Pancreas (tissue), 10 donors: ENCODE measurements around the gene GDF10. TPM values are rescaled to one million over a fixed set of nuclear protein-coding genes. Genes with fewer than 3 reads are reported as not detected.
A peak's percentile ranks its signal among the peaks of the same experiment; 100 is the strongest.

ENCODE experiments used
- ATAC-seq, 4 donors: fragments of 200-7000 bp; cut with Tn5 transposase; one replicate each; pipeline versions ENCODE4 v1.8.0 to v1.9.1; 2020; ENCODE audit warnings: mild to moderate bottlenecking in 4 of 4, moderate library complexity in 4 of 4
- DNase-seq, 6 donors: peaks; one replicate each; pipeline ENCODE4 v3.0.0-alpha.2; 2020
- FAIRE-seq: peaks from 2 replicates; lab custom pipeline; 2012; peaks lifted over from hg19 to GRCh38; lab: Jason Lieb, UNC
- H3K27ac ChIP-seq, 4 donors: fragments of 200-600 bp; sonication (generic); 1 replicate in 3 of 4; 2 replicates in 1 of 4; pipeline versions ENCODE4 v1.5.0 to v1.8.0; 2020
- H3K27me3 ChIP-seq, 4 donors: fragments of 200-600 bp; one replicate each; pipeline ENCODE4 v1.8.0; 2021
- H3K36me3 ChIP-seq, 3 donors: fragments of 200-600 bp; sonication (generic) in 1 of 3; one replicate each; pipeline versions ENCODE4 v1.5.0 to v1.8.0; 2020 to 2021
- H3K4me1 ChIP-seq, 3 donors: fragments of 200-600 bp; one replicate each; pipeline ENCODE4 v1.8.0; 2021
- H3K4me3 ChIP-seq, 4 donors: fragments of 200-600 bp; sonication (generic) in 2 of 4; one replicate each; pipeline versions ENCODE4 v1.5.0 to v1.8.0; 2020 to 2021
- H3K9me3 ChIP-seq, 4 donors: fragments of 200-600 bp; one replicate each; pipeline ENCODE4 v1.8.0; 2021
- WGBS, 2 donors: extraction: QIAGEN DNeasy Blood & Tissue Kit; methylation state at CpG; one replicate each; pipeline ENCODE4 v1.1.7; 2013; 5-methylcytosine and 5-hydroxymethylcytosine counted together
- intact Hi-C, 3 donors: fragments of 100-400 bp; cut with DNase I; formaldehyde crosslinking; loops; one replicate each; pipeline versions ENCODE4 v1.11.1 to v1.14.2; 2022
- polyA plus RNA-seq, 2 donors: library from polyadenylated mRNA; stranded (reverse); fragments of 200-250 nt; gene quantifications; one replicate each; pipeline ENCODE4 v1.2.3, GENCODE V29; 2013
- total RNA-seq, 6 donors: library from RNA; stranded (reverse); fragmentation: NEBNext Ultra II Directional in 4 of 6; extraction: Animal tissue kit (Norgen Biotek cat#: 25700) in 4 of 6; gene quantifications; one replicate each; pipeline versions ENCODE4 v1.2.1 to v1.2.4, GENCODE V29; 2021 to 2023
- TF ChIP-seq, protein P1 (sequence below), 4 donors: fragments of 200-600 bp; sonication (generic) in 3 of 4; IDR thresholded peaks; one replicate each; pipeline versions ENCODE4 v1.5.0 to v1.8.0; 2021; ENCODE audit warnings: antibody characterized with exemption in 4 of 4
- donor health status: healthy with polysubstance abuse.
- donor health status: DM: no; HTN: no; CAD: no; lungs with moderate emphysema.
- donor health status: DM: no; HTN: no; CAD: no.
- donor health status: control.
- donor health status: control.
- donor health status: Bipolar disorder and iron deficiency.
- donor health status: DM: yes; HTN: yes; CAD: no.
- donor health status: DM: no; HTN: no; CAD: no.
- donor health status: DM: no; HTN: no; CAD: no.
- donor health status: DM: yes; HTN: yes; CAD: no.

Gene GDF10
- total and polyA plus RNA-seq, 8 donors, result 2.0 to 13.7 (median 8.8) TPM

DNA sequence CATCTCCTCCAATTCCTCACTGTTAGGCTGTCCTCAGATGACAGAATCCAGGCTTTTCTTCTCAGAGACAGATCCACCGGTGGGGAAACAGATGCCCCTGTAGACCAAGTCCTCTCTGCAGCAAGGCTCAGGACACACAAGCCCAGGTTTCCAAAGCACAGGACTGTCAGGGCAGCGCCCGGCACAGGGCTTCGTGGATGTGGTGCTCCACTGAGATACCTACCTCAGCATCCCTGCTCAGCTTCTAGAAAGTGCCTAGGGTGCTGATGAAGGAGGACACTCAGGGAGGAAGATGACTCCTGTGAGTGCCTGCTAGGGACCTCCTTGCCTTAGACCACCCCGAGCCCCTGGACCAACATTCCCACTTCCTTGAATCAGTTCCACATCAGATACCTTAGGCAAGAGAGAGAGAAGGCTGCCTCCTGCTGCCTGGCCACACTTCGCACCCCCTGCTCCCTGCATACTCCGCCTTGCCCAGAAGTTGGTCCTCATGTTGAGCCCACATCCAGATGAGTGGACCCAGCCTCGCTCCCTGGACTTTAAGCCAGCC lies 39.3 kb downstream of the GDF10 start:
- no peaks in the 10 kb centered on the region for H3K9me3 ChIP-seq
- FAIRE-seq (no peak), DNase-seq (peak in 1 of 6 donors; percentile 15), ATAC-seq (no peak)
- no peaks in the 10 kb centered on the region for H3K27me3 ChIP-seq
- no peaks in the 10 kb centered on the region for H3K36me3 ChIP-seq
- WGBS, 2 donors, result 63 to 77% methylated on average over 8 of the region's 8 CpGs
- TF ChIP-seq, protein P1, sequence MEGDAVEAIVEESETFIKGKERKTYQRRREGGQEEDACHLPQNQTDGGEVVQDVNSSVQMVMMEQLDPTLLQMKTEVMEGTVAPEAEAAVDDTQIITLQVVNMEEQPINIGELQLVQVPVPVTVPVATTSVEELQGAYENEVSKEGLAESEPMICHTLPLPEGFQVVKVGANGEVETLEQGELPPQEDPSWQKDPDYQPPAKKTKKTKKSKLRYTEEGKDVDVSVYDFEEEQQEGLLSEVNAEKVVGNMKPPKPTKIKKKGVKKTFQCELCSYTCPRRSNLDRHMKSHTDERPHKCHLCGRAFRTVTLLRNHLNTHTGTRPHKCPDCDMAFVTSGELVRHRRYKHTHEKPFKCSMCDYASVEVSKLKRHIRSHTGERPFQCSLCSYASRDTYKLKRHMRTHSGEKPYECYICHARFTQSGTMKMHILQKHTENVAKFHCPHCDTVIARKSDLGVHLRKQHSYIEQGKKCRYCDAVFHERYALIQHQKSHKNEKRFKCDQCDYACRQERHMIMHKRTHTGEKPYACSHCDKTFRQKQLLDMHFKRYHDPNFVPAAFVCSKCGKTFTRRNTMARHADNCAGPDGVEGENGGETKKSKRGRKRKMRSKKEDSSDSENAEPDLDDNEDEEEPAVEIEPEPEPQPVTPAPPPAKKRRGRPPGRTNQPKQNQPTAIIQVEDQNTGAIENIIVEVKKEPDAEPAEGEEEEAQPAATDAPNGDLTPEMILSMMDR (IDR thresholded peaks at IDR 0.05), result no peak
- H3K4me3 ChIP-seq, result no peak overlapping the region
- no peak overlapping the region for H3K27ac ChIP-seq
- intact Hi-C loops, result loop anchor here in 1 of 3 donors (5.0 kb wide), 1 partner anchor 312 kb away; no protein-coding TSS in a partner anchor
- no peaks in the 10 kb centered on the region for H3K4me1 ChIP-seq

DNA sequence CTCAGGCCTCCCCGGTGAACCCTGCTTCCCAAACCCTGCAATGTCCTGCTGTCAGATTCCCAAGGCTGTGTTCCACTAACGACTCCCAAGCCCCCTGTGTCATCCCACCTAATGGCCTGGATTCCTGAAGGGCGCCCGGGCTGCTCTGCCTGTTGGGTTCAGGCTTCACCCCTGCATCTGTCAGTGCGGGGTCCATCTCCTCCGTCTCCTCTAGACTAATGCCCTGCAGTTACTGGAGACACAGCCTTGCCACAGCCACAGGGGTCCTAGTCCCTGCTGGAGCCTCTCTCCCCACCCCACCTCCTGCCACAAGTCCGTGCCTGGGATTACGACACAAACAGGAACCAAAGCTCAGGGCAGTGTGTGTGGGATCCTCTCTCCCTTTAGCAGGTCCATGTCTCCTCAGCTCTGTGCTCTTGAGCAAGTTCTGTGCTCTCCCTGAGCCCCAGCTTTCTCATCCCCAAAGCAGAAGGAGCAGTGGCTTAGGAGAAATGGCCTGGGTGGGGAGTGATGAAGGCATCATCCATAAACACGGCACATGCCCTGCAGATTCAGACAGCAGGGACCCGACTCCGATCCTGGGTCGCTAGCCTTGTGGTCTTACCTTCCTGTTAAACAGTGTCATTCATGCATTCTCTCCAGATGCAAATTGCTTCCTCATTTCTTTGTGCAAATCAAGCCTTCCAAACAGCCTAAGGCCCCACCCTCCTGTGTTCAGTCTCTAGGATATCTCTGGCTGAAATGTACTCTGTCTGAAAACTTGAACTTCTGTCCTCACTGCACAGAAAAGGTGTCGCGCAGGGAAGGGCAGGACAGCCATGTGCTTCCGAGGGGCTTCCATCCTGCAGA lies 40.0 kb downstream of the GDF10 start:
- no peaks in the 10 kb centered on the region for H3K27me3 ChIP-seq
- ATAC-seq (peak in 1 of 4 donors; percentile 29), FAIRE-seq (no peak), DNase-seq (peak in 1 of 6 donors; percentile 49)
- no peak overlapping the region for H3K27ac ChIP-seq
- no peaks in the 10 kb centered on the region for H3K36me3 ChIP-seq
- no peak overlapping the region for H3K4me3 ChIP-seq
- H3K4me1 ChIP-seq, result no peaks in the 10 kb centered on the region
- whole genome bisulfite sequencing, 2 donors, result 64 to 71% methylated on average over 15 of the region's 15 CpGs
- TF ChIP-seq, protein P1 (IDR thresholded peaks at IDR 0.05), result no peak
- intact Hi-C loops, result loop anchor here in 1 of 3 donors (5.0 kb wide), 1 partner anchor 313 kb away; no protein-coding TSS in a partner anchor
- no peaks in the 10 kb centered on the region for H3K9me3 ChIP-seq

DNA sequence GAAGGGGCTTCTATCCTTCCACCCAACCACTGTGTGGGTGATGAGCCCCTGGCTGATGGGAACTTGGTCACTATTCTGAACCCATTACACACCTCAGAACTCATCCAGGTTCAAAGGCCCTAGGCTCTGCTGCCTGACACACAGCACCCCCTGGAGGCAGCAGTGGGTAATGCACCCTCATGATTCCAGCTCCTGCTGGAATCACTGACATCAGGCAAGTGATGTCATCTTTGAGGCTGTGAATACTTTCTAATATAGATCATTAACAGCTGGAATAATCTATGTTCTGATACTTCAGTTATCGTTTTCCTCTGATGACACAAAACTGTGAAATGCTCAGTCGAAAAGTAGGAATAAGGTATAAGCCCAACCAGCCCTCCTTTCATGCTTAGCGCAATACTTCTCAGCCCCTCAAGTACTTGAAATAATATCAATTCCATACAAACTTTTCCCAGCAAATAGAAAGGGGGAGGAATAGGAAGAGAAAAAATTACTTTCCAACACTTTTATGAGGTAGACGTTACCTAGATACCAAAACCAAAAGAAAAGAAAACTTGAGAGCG lies 40.7 kb downstream of the GDF10 start:
- 55 to 59% methylated on average over 5 of the region's 5 CpGs for WGBS, 2 donors
- peak; percentile 41 to 92 (median 82) for DNase-seq

DNA sequence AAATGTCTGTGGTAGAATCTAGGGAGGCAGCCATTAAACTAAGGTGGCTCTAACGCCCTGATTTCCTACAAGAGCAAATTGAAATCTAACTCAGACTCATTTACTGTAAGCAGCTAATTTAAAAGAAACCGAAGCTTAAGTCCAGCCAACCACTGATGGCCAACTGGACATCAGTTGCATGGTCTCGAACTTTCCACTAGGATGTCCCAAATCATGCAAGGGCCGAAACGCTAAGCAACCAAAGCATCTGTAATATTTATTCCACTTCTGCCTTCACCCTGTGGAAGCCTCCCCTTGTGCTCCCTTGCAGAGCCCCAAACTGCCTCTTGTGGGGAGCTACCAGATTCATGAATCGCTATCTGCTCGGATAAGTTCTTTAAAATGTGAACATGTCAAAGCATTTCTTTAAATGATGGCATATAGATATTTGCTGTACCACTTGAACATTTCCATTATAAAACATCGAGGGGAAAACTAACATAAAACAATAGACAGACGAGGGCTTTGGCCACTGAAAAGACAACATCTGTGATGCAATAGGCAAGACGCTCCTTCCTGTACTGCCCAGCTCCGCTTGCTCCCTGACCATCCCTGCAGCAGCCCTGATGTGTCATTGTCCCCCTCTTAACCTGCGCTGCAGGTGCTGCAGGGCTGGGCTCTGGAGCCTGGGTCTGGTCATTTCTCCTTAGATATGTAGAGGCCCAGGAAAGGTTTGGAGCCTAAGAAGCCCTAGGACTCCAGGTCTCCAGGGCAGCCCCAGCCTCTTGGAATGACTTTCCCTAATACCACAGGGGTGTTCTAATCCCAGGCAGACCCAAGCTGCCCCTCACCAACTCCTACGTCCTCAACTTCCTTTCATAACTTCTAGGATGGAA lies 45.2 kb downstream of the GDF10 start:
- Histone ChIP-seq H3K27me3 (no peaks in the 10 kb centered on the region), H3K4me1 (no peaks in the 10 kb centered on the region), H3K9me3 (no peaks in the 10 kb centered on the region), H3K36me3 (no peaks in the 10 kb centered on the region), H3K27ac (no peak overlapping the region), H3K4me3 (no peak overlapping the region)
- intact Hi-C loops, result no loop called here
- TF ChIP-seq, protein P1 (IDR thresholded peaks at IDR 0.05), result no peak
- WGBS, 2 donors, result 80 to 87% methylated on average over 13 of the region's 13 CpGs
- FAIRE-seq, result no peak
- no peak for ATAC-seq
- DNase-seq, result peak in 1 of 6 donors; percentile 19

More for the DNA sequence above, 40.7 kb downstream of the GDF10 start:
- H3K36me3 ChIP-seq, result no peaks in the 10 kb centered on the region
- no peak overlapping the region for H3K4me3 ChIP-seq
- H3K4me1 ChIP-seq, result no peaks in the 10 kb centered on the region
- TF ChIP-seq, protein P1 (IDR thresholded peaks at IDR 0.05), result peak; percentile 92 to 98 (median 96)
- no peak overlapping the region for H3K27ac ChIP-seq
- FAIRE-seq, result no peak
- H3K27me3 ChIP-seq, result no peaks in the 10 kb centered on the region
- H3K9me3 ChIP-seq, result no peaks in the 10 kb centered on the region
- intact Hi-C loops, result no loop called here
- peak; percentile 85 to 99 (median 92) for ATAC-seq
